Activated naive CD8-positive, alpha-beta T cell treated with anti-CD3 and anti-CD28 coated beads, Interleukin-2, amount 10 ng/mL, durations not matched to agents 7 days and 5 days (primary cell): Measurements from ENCODE around the gene TPCN1. TPM values are rescaled to one million over a fixed set of nuclear protein-coding genes. Genes with fewer than 3 reads are reported as not detected.

ENCODE experiments used
- microRNA-seq: library from miRNA; unstranded; fragments of <30 nt; microRNA quantifications from one replicate; pipeline ENCODE4 v1.2.0, GENCODE V29; 2022
- total RNA-seq, 2 experiments: library from RNA; stranded (reverse); gene quantifications; one replicate each; pipeline ENCODE4 v1.2.3, GENCODE V29; 2021

TPCN1 gene
- total RNA-seq, 2 experiments from 2014 or later = 29.9 to 32.0 TPM

Small RNA genes lying within 50 kb of the gene (microRNA-seq; reads per million reads assigned to microRNA genes)
- not detected for gene MIR6762

Other genes with a start within 250 kb of the TPCN1 start
- gene OAS2, start 242.9 kb upstream of the TPCN1 start, total RNA-seq = 100 to 1,000 TPM; 244 to 245 TPM
- under 1 TPM; 0.55 to 0.57 TPM for gene DTX1, start 164.7 kb upstream of the TPCN1 start, total RNA-seq
- gene RASAL1, start 85.7 kb upstream of the TPCN1 start, total RNA-seq = 1 to 10 TPM; 1.0 to 2.3 TPM
- under 1 TPM; 0.55 to 0.65 TPM for gene CFAP73, start 71.7 kb upstream of the TPCN1 start, total RNA-seq
- gene DDX54, start 36.0 kb upstream of the TPCN1 start, total RNA-seq = 10 to 100 TPM; 70.1 to 74.2 TPM
- gene RITA1, start 35.7 kb upstream of the TPCN1 start, total RNA-seq = 10 to 100 TPM; 18.5 to 21.5 TPM
- 10 to 100 TPM; 42.1 to 42.4 TPM for gene SLC8B1, start 113.6 kb downstream of the TPCN1 start, total RNA-seq
- gene PLBD2, start 137.1 kb downstream of the TPCN1 start, total RNA-seq = 10 to 100 TPM; 12.8 to 13.6 TPM
- under 1 TPM; 0.36 to 0.60 TPM for gene SDS, start 182.4 kb downstream of the TPCN1 start, total RNA-seq
- 1 to 10 TPM in 1 of 2 experiments, under 1 TPM in 1; 0.85 to 1.2 TPM for gene SDSL, start 200.9 kb downstream of the TPCN1 start, total RNA-seq